Loucy (cell line): ENCODE results near the gene HSF5.
A peak's percentile ranks its signal among the peaks of the same experiment; 100 is the strongest.

Experiments used
- H2AFZ ChIP-seq: fragments of 200-600 bp; sonication (generic); 2 replicates; pipeline ENCODE4 v1.6.0; 2016; ENCODE audit warnings: antibody characterized with exemption, mild to moderate bottlenecking, low read length, moderate library complexity
- H3F3A ChIP-seq: fragments of 200-600 bp; 2 replicates; pipeline ENCODE4 v1.6.0; 2016; ENCODE audit warnings: antibody characterized with exemption, low read depth, mild to moderate bottlenecking
- H3K27me3 ChIP-seq: fragments of 200-600 bp; sonication (generic); 2 replicates; pipeline ENCODE4 v1.6.1; 2014; ENCODE audit warnings: low read length, mild to moderate bottlenecking; ENCODE audit not compliant: insufficient read depth, poor library complexity, severe bottlenecking
- H3K36me3 ChIP-seq: fragments of 200-600 bp; sonication (generic); 2 replicates; pipeline ENCODE4 v1.6.1; 2016; ENCODE audit warnings: low read length; ENCODE audit not compliant: insufficient read depth
- H3K4me1 ChIP-seq: fragments of 200-600 bp; sonication (generic); 2 replicates; pipeline ENCODE4 v1.5.1; 2014; ENCODE audit warnings: low read length, mild to moderate bottlenecking; ENCODE audit not compliant: insufficient read depth, poor library complexity, severe bottlenecking
- H3K4me2 ChIP-seq: fragments of 200-600 bp; sonication (generic); 2 replicates; pipeline ENCODE4 v1.6.0; 2014; ENCODE audit warnings: antibody characterized with exemption, low read length, low read depth, mild to moderate bottlenecking; ENCODE audit not compliant: poor library complexity, severe bottlenecking
- H3K4me3 ChIP-seq: fragments of 200-600 bp; sonication (generic); 2 replicates; pipeline ENCODE4 v1.5.1; 2014; ENCODE audit warnings: low read length, mild to moderate bottlenecking, mixed read lengths; ENCODE audit not compliant: poor library complexity, severe bottlenecking
- H3K79me2 ChIP-seq: fragments of 200-600 bp; sonication (generic); 2 replicates; pipeline ENCODE4 v1.6.1; 2014; ENCODE audit warnings: low read length; ENCODE audit not compliant: insufficient read depth
- H3K9ac ChIP-seq: fragments of 200-600 bp; sonication (generic); 2 replicates; pipeline ENCODE4 v1.6.0; 2014; ENCODE audit warnings: mild to moderate bottlenecking, low read depth, low read length, moderate library complexity; ENCODE audit not compliant: poor library complexity, severe bottlenecking
- H3K9me2 ChIP-seq: fragments of 200-600 bp; sonication (generic); replicated peaks from 2 replicates; pipeline ENCODE4 v1.6.1; 2016; ENCODE audit warnings: low read depth, low read length, mixed read lengths
- H3K9me3 ChIP-seq: fragments of 200-600 bp; sonication (generic); 2 replicates; pipeline ENCODE4 v1.6.1; 2014; ENCODE audit warnings: mild to moderate bottlenecking, antibody characterized with exemption, low read length, low read depth; ENCODE audit not compliant: insufficient read depth
- H4K20me1 ChIP-seq: fragments of 200-600 bp; sonication (generic); 2 replicates; pipeline ENCODE4 v1.6.0; 2014; ENCODE audit warnings: antibody characterized with exemption, low read length, mild to moderate bottlenecking; ENCODE audit not compliant: insufficient read depth, poor library complexity, severe bottlenecking
- EZH2phosphoT487 ChIP-seq: fragments of 200-600 bp; IDR thresholded peaks from 2 replicates; pipeline ENCODE4 v1.6.1; 2018; ENCODE audit warnings: antibody characterized with exemption, mild to moderate bottlenecking, moderate library complexity, borderline replicate concordance
- TF ChIP-seq, protein P1 (sequence below): fragments of 200-600 bp; sonication (generic); conservative IDR thresholded peaks from 2 replicates; pipeline ENCODE4 v1.5.1; 2014; ENCODE audit warnings: mild to moderate bottlenecking, antibody characterized with exemption, low read length

Gene HSF5

DNA sequence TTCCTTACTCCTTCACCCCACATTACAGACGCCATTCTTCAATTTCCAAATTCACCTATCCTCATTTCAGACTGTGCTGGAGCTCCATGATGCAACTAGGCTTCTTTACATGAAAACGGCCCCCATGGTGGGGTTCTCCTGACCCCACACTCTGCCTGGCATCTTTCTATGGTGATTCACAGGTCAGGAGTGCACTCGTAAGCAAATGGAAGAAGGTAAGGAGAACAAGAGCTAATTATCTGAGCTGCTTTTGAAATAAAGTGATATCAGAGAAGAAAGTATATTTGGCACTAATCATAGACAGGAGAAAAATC lies 108.7 kb downstream of the HSF5 start:
- peak overlapping the region; percentile 74 for H3K4me2 ChIP-seq
- H3K79me2 ChIP-seq = peaks cover 96% of the 10 kb centered on the region
- H3F3A ChIP-seq = no peaks in the 10 kb centered on the region
- H3K9ac ChIP-seq = peak overlapping the region; percentile 51
- no peaks in the 10 kb centered on the region for H3K9me3 ChIP-seq
- peaks cover 82% of the 10 kb centered on the region for H3K4me1 ChIP-seq
- H2AFZ ChIP-seq = no peak overlapping the region
- no peaks in the 10 kb centered on the region for H3K27me3 ChIP-seq
- H3K9me2 ChIP-seq = no peaks in the 10 kb centered on the region
- no peaks in the 10 kb centered on the region for H3K36me3 ChIP-seq
- TF ChIP-seq, protein P1, sequence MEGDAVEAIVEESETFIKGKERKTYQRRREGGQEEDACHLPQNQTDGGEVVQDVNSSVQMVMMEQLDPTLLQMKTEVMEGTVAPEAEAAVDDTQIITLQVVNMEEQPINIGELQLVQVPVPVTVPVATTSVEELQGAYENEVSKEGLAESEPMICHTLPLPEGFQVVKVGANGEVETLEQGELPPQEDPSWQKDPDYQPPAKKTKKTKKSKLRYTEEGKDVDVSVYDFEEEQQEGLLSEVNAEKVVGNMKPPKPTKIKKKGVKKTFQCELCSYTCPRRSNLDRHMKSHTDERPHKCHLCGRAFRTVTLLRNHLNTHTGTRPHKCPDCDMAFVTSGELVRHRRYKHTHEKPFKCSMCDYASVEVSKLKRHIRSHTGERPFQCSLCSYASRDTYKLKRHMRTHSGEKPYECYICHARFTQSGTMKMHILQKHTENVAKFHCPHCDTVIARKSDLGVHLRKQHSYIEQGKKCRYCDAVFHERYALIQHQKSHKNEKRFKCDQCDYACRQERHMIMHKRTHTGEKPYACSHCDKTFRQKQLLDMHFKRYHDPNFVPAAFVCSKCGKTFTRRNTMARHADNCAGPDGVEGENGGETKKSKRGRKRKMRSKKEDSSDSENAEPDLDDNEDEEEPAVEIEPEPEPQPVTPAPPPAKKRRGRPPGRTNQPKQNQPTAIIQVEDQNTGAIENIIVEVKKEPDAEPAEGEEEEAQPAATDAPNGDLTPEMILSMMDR = no peak
- TF ChIP-seq EZH2phosphoT487 = no peak
- no peaks in the 10 kb centered on the region for H4K20me1 ChIP-seq
- H3K4me3 ChIP-seq = peak overlapping the region; percentile 30

DNA sequence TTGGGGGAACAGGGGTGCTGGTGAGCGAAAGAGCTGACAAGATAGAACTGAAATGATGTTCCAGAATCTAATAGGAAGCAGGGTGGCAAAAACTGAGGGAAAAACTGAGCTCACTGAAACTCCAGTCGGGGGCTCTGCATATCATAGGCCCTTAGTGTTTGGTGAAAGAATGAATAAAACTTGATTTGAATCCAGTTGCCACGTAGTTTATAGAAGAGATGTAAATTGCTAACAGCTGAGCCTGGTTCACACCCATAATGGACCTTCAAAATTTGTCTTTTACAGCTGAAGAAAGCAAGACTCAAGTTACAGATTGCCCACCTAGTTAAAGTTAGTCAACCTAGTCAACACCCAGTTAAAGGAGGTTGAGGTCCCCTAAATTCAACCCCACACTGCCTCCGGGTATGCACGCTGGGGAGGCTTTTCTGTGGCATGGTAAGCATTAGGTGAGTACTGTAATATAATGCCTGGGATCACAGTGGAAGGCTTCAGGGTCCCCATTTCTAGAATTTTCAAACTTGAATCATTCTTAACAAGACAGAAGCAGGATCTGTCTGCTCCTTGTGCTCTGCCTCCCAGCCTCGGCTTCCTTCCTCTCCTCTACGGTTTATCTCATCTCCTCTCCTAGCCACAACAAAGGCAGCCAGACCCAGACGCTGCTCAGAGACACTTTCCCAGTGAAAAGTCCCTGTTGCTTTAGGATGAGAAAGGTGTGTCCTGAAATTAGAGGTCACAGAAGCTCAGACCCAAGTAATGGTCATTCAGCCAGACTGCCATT lies 109.3 kb downstream of the HSF5 start:
- Histone ChIP-seq H3K4me2 (peak overlapping the region; percentile 74), H3K36me3 (no peaks in the 10 kb centered on the region), H2AFZ (no peak overlapping the region), H3K9ac (peak overlapping the region; percentile 51), H4K20me1 (no peaks in the 10 kb centered on the region), H3K9me3 (no peaks in the 10 kb centered on the region), H3K79me2 (peaks cover 95% of the 10 kb centered on the region), H3K4me3 (peak overlapping the region; percentile 30), H3K4me1 (peaks cover 76% of the 10 kb centered on the region), H3K27me3 (no peaks in the 10 kb centered on the region), H3F3A (no peaks in the 10 kb centered on the region), H3K9me2 (no peaks in the 10 kb centered on the region)
- no peak for TF ChIP-seq EZH2phosphoT487
- TF ChIP-seq, protein P1 = no peak

DNA sequence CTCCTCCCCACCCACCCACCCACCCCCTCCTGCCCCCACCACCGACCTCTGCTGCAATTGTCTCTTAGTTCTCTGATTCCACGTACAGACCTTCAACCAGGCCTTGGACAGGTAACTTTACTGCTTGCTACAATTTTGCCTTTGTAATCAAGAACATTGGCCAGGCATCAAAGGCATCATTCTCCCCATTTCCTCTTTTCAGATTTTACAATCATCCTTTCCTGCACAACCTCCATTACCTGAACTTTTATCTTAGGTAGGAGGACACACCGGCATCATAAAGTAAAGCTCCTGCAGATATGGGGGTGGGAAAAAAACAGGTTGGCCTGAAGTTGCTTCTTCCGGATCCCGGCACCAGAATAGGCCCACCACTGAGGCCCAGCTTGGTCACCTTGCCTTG lies 110.5 kb downstream of the HSF5 start:
- peaks cover 67% of the 10 kb centered on the region for H3K4me1 ChIP-seq
- no peak overlapping the region for H3K4me3 ChIP-seq
- H3K27me3 ChIP-seq = no peaks in the 10 kb centered on the region
- TF ChIP-seq, protein P1 = no peak
- TF ChIP-seq EZH2phosphoT487 = no peak
- no peak overlapping the region for H2AFZ ChIP-seq
- H3K9me2 ChIP-seq = no peaks in the 10 kb centered on the region
- H3K4me2 ChIP-seq = no peak overlapping the region
- no peaks in the 10 kb centered on the region for H3K9me3 ChIP-seq
- no peaks in the 10 kb centered on the region for H3K36me3 ChIP-seq
- no peaks in the 10 kb centered on the region for H3F3A ChIP-seq
- no peaks in the 10 kb centered on the region for H4K20me1 ChIP-seq
- peaks cover 93% of the 10 kb centered on the region for H3K79me2 ChIP-seq
- H3K9ac ChIP-seq = no peak overlapping the region
